Epithelial cell of proximal tubule (primary cell): Measurements from ENCODE around the gene ZNF718. TPM values are rescaled to one million over a fixed set of nuclear protein-coding genes. Genes with fewer than 3 reads are reported as not detected.
A peak's percentile ranks its signal among the peaks of the same experiment; 100 is the strongest.
"Not testable (repeated sequence)": the region's sequence is repeated elsewhere in the genome, so short reads cannot be mapped to it uniquely, and the experiment has no call there.

Experiments
- DNase-seq: peaks from one replicate; pipeline ENCODE4 v3.0.0-alpha.2; 2011; ENCODE audit warnings: low read depth
- H3K4me3 ChIP-seq: 2 replicates; pipeline ENCODE4 v1.5.1; 2011; ENCODE audit warnings: low read depth, mild to moderate bottlenecking, low read length
- total RNA-seq: library from RNA; depleted of rRNA; stranded (reverse); fragments of >200 nt; gene quantifications from 2 replicates; pipeline ENCODE4 v1.2.3, GENCODE V29; 2015
- TF ChIP-seq, protein P1 (sequence below): conservative IDR thresholded peaks from 2 replicates; pipeline ENCODE4 v1.5.1; 2012; ENCODE audit warnings: low read depth, mild to moderate bottlenecking, low read length

Gene ZNF718
- total RNA-seq, 1 donor from 2014 or later: 4.2 TPM

GRCh38 chr4:212438-213188, 88.3 kb downstream of the ZNF718 start:
- TF ChIP-seq, protein P1, sequence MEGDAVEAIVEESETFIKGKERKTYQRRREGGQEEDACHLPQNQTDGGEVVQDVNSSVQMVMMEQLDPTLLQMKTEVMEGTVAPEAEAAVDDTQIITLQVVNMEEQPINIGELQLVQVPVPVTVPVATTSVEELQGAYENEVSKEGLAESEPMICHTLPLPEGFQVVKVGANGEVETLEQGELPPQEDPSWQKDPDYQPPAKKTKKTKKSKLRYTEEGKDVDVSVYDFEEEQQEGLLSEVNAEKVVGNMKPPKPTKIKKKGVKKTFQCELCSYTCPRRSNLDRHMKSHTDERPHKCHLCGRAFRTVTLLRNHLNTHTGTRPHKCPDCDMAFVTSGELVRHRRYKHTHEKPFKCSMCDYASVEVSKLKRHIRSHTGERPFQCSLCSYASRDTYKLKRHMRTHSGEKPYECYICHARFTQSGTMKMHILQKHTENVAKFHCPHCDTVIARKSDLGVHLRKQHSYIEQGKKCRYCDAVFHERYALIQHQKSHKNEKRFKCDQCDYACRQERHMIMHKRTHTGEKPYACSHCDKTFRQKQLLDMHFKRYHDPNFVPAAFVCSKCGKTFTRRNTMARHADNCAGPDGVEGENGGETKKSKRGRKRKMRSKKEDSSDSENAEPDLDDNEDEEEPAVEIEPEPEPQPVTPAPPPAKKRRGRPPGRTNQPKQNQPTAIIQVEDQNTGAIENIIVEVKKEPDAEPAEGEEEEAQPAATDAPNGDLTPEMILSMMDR: no peak
- DNase-seq: peak; percentile 31
- peak overlapping the region; percentile 62 for H3K4me3 ChIP-seq

GRCh38 chr4:213189-213535, 88.9 kb downstream of the ZNF718 start:
- not testable (repeated sequence) for DNase-seq
- peak overlapping the region; percentile 62 for H3K4me3 ChIP-seq

Other genes with a start within 250 kb of the ZNF718 start
- 5.6 and 9.9 TPM in 2 replicates for gene ZNF595, start 71.2 kb upstream of the ZNF718 start, total RNA-seq
- 2.4 and 2.8 TPM in 2 replicates for gene ZNF732, start 181.0 kb downstream of the ZNF718 start, total RNA-seq
- gene ZNF141, start 213.3 kb downstream of the ZNF718 start, total RNA-seq: 4.6 and 5.2 TPM in 2 replicates